IMR-90 (cell line): Measurements from ENCODE around the gene TEX11. TPM values are rescaled to one million over a fixed set of nuclear protein-coding genes. Genes with fewer than 3 reads are reported as not detected.

Experiments
- ATAC-seq: fragments of 200-7000 bp; cut with Tn5 transposase; 2 replicates; pipeline ENCODE4 v1.9.1; 2020; ENCODE audit warnings: low read depth, mild to moderate bottlenecking, moderate library complexity
- BruUV-seq: library from RNA; stranded (reverse); fragments of 400-500 nt; replicated peaks from 2 replicates; lab custom pipeline; 2021; lab: Mats Ljungman, UMichigan
- CTCF ChIA-PET: fragments of 300-600 bp; formaldehyde crosslinking; extraction: SDS; loops from one replicate; lab custom pipeline; 2021; ENCODE audit warnings: antibody characterized with exemption; lab: Yijun Ruan, JAX
- POLR2A ChIA-PET: fragments of 300-600 bp; sonication (Branson Sonifier 250); formaldehyde crosslinking; loops from one replicate; lab custom pipeline; 2022; ENCODE audit warnings: antibody characterized with exemption; ENCODE audit not compliant: unreplicated experiment; lab: Charles Lee
- DNase-seq: peaks from one replicate; pipeline ENCODE4 v3.0.0; 2013
- H2AFZ ChIP-seq: replicated peaks from 2 replicates; pipeline ENCODE3; 2013; ENCODE audit warnings: low read length, mild to moderate bottlenecking; ENCODE audit not compliant: poor library complexity
- H2AK5ac ChIP-seq: 2 replicates; pipeline ENCODE4 v1.6.1; 2013; ENCODE audit warnings: low read depth, low read length, inconsistent platforms
- H2AK9ac ChIP-seq: replicated peaks from 2 replicates; pipeline ENCODE3; 2013; ENCODE audit warnings: mild to moderate bottlenecking, low read depth, low read length, moderate library complexity; ENCODE audit not compliant: poor library complexity
- H2BK120ac ChIP-seq: 2 replicates; pipeline ENCODE4 v1.6.1; 2013; ENCODE audit warnings: low read depth, low read length, inconsistent platforms
- H2BK15ac ChIP-seq: 3 replicates; pipeline ENCODE4 v1.6.1; 2013; ENCODE audit warnings: low read depth, low read length, inconsistent platforms
- H2BK20ac ChIP-seq: 2 replicates; pipeline ENCODE4 v1.6.1; 2013; ENCODE audit warnings: low read depth, mild to moderate bottlenecking, inconsistent platforms, low read length, moderate library complexity
- H2BK5ac ChIP-seq: 2 replicates; pipeline ENCODE4 v1.6.1; 2013; ENCODE audit warnings: mild to moderate bottlenecking, low read depth, low read length, inconsistent platforms; ENCODE audit not compliant: poor library complexity, severe bottlenecking
- H3K14ac ChIP-seq: replicated peaks from 2 replicates; pipeline ENCODE4 v1.6.1; 2013; ENCODE audit warnings: low read depth, low read length, inconsistent platforms
- H3K18ac ChIP-seq: 2 replicates; pipeline ENCODE4 v1.6.1; 2013; ENCODE audit warnings: low read depth, low read length, control low read depth
- H3K23ac ChIP-seq: 2 replicates; pipeline ENCODE4 v1.6.1; 2013; ENCODE audit warnings: low read depth, low read length, inconsistent platforms
- H3K27ac ChIP-seq: 2 replicates; pipeline ENCODE4 v1.5.1; 2013; ENCODE audit warnings: mild to moderate bottlenecking, control low read depth, low read length; ENCODE audit not compliant: insufficient read depth
- H3K27me3 ChIP-seq: 2 replicates; pipeline ENCODE4 v1.6.1; 2013; ENCODE audit warnings: low read length; ENCODE audit not compliant: control insufficient read depth, insufficient read depth
- H3K36me3 ChIP-seq: 2 replicates; pipeline ENCODE4 v1.6.1; 2013; ENCODE audit warnings: low read length, mixed read lengths; ENCODE audit not compliant: control insufficient read depth, insufficient read depth
- H3K4ac ChIP-seq: 2 replicates; pipeline ENCODE4 v1.6.1; 2013; ENCODE audit warnings: low read depth, low read length, inconsistent platforms
- H3K4me1 ChIP-seq: 2 replicates; pipeline ENCODE4 v1.6.1; 2013; ENCODE audit warnings: low read length, mixed read lengths; ENCODE audit not compliant: control insufficient read depth, insufficient read depth
- H3K4me2 ChIP-seq: 2 replicates; pipeline ENCODE4 v1.6.1; 2013; ENCODE audit warnings: low read depth, mild to moderate bottlenecking, control low read depth, low read length, moderate library complexity
- H3K4me3 ChIP-seq: 2 replicates; pipeline ENCODE4 v1.5.1; 2013; ENCODE audit warnings: low read depth, mild to moderate bottlenecking, control low read depth, low read length, moderate library complexity; ENCODE audit not compliant: insufficient read depth
- H3K56ac ChIP-seq: 2 replicates; pipeline ENCODE4 v1.6.1; 2013; ENCODE audit warnings: low read length, inconsistent platforms; ENCODE audit not compliant: insufficient read depth; ENCODE audit errors: extremely low read depth
- H3K79me1 ChIP-seq, 2 experiments: 2 replicates each; pipeline ENCODE4 v1.6.1; 2013; ENCODE audit warnings: low read length in 2 of 2, inconsistent platforms in 1 of 2, low read depth in 1 of 2
- H3K9ac ChIP-seq: 2 replicates; pipeline ENCODE4 v1.6.1; 2013; ENCODE audit warnings: low read depth, low read length, control low read depth
- H3K9me1 ChIP-seq: 2 replicates; pipeline ENCODE4 v1.6.1; 2013; ENCODE audit warnings: low read length, inconsistent platforms; ENCODE audit not compliant: insufficient read depth
- H3K9me3 ChIP-seq: 2 replicates; pipeline ENCODE4 v1.6.1; 2013; ENCODE audit warnings: low read length; ENCODE audit not compliant: control insufficient read depth, insufficient read depth
- H4K20me1 ChIP-seq: 2 replicates; pipeline ENCODE4 v1.6.1; 2013; ENCODE audit warnings: low read length, inconsistent platforms; ENCODE audit not compliant: insufficient read depth
- H4K5ac ChIP-seq: 2 replicates; pipeline ENCODE4 v1.6.1; 2013; ENCODE audit warnings: mild to moderate bottlenecking, low read depth, low read length, control low read depth
- H4K8ac ChIP-seq, 2 experiments: 2 replicates each; pipeline ENCODE4 v1.6.1; 2013; ENCODE audit warnings: low read depth in 2 of 2, low read length in 2 of 2, control low read depth in 1 of 2, inconsistent platforms in 1 of 2
- H4K91ac ChIP-seq: 2 replicates; pipeline ENCODE4 v1.6.1; 2013; ENCODE audit warnings: low read depth, low read length, inconsistent platforms; ENCODE audit not compliant: insufficient read depth
- ELK1 ChIP-seq: fragments of 150-350 bp; IDR thresholded peaks from 2 replicates; pipeline ENCODE4 v1.6.1; 2016; ENCODE audit warnings: low read depth, mild to moderate bottlenecking, low read length, moderate library complexity, borderline replicate concordance
- MXI1 ChIP-seq: IDR thresholded peaks from 2 replicates; pipeline ENCODE4 v1.6.1; 2012; ENCODE audit warnings: low read depth, mild to moderate bottlenecking, low read length, moderate library complexity, borderline replicate concordance
- WGBS, 2 experiments: methylation state at CpG; one replicate each; pipeline versions ENCODE4 v1.1.5 to v1.1.7; 2013; ENCODE audit warnings: missing lambda C conversion rate in 2 of 2; ENCODE audit not compliant: insufficient read length in 1 of 2; ENCODE audit errors: extremely low coverage in 2 of 2; 5-methylcytosine and 5-hydroxymethylcytosine counted together
- dilution Hi-C: fragments of 300-500 bp; cut with HindIII; formaldehyde crosslinking; loops from one replicate; pipeline ENCODE4 v1.14.3; 2018; ENCODE audit warnings: low sequenced_read_pairs; ENCODE audit not compliant: unreplicated experiment
- in situ Hi-C: fragments of 300-500 bp; cut with MboI; formaldehyde crosslinking; loops from 3 replicates; pipeline ENCODE4 v1.14.3; 2019; ENCODE audit warnings: low sequenced_read_pairs, inconsistent platforms, mixed read lengths
- intact Hi-C: fragments of 100-400 bp; cut with micrococcal nuclease; formaldehyde crosslinking; loops from 2 replicates; pipeline ENCODE4 v1.10.0; 2022
- polyA plus RNA-seq, 3 experiments: library from polyadenylated mRNA; depleted of rRNA; stranded (reverse); fragments of >200 nt; gene quantifications; 2 replicates each; pipeline ENCODE4 v1.2.3, GENCODE V29; 2012; ENCODE audit warnings: low replicate concordance in 1 of 3
- total RNA-seq: library from RNA; depleted of rRNA; stranded (reverse); fragments of >200 nt; gene quantifications from 2 replicates; pipeline ENCODE4 v1.2.3, GENCODE V29; 2012

The TEX11 gene
- total and polyA plus RNA-seq, 2 of the 4 experiments (the other 2 are of a cell fraction), result not detected

- TF ChIP-seq ELK1 (no peak), MXI1 (no peak)
- DNase-seq (peak; percentile 53), ATAC-seq (peak; percentile 35)
- Histone ChIP-seq H3K56ac (no peak overlapping the region), H3K18ac (no peak overlapping the region), H3K23ac (no peak overlapping the region), H3K27ac (no peak overlapping the region), H4K5ac (no peak overlapping the region), H3K14ac (no peak overlapping the region), H2AFZ (no peak overlapping the region), H4K20me1 (no peaks in the 10 kb centered on the region), H3K4me1 (no peaks in the 10 kb centered on the region), H3K4me2 (no peak overlapping the region), H4K8ac (no peak overlapping the region), H2AK5ac (no peak overlapping the region), H3K79me1 (no peaks in the 10 kb centered on the region), H2BK5ac (no peak overlapping the region), H3K36me3 (no peaks in the 10 kb centered on the region), H3K9me3 (no peaks in the 10 kb centered on the region), H3K9me1 (no peaks in the 10 kb centered on the region), H2BK20ac (no peak overlapping the region), H4K91ac (no peak overlapping the region), H2BK120ac (no peak overlapping the region), H3K4me3 (no peak overlapping the region), H2AK9ac (no peak overlapping the region), H3K27me3 (peaks cover 5% of the 10 kb centered on the region), H2BK15ac (no peak overlapping the region), H3K9ac (no peak overlapping the region), H3K4ac (no peak overlapping the region)
- no TSS peak for BruUV-seq
- ChIA-PET CTCF (no interaction called here), POLR2A (no interaction called here)
- in situ Hi-C loops, result no loop called here
- 19% methylated on average over 3 of the region's 5 CpGs; no CpG with 5 or more reads in 1 of the 2 experiments for WGBS, 2 experiments
- dilution Hi-C loops, result no loop called here
- intact Hi-C loops, result no loop called here
Measured at GRCh38 chrX:70613295-70613694, 295.2 kb downstream of the TEX11 start.
